Epithelial cell of proximal tubule (primary cell): ENCODE measurements around the gene MGA. TPM values are rescaled to one million over a fixed set of nuclear protein-coding genes. Genes with fewer than 3 reads are reported as not detected.

Experiments used
- DNase-seq: peaks from one replicate; pipeline ENCODE4 v3.0.0-alpha.2; 2011; ENCODE audit warnings: low read depth
- H3K4me3 ChIP-seq: 2 replicates; pipeline ENCODE4 v1.5.1; 2011; ENCODE audit warnings: low read depth, mild to moderate bottlenecking, low read length
- CTCF ChIP-seq: conservative IDR thresholded peaks from 2 replicates; pipeline ENCODE4 v1.5.1; 2012; ENCODE audit warnings: low read depth, mild to moderate bottlenecking, low read length
- total RNA-seq: library from RNA; depleted of rRNA; stranded (reverse); fragments of >200 nt; gene quantifications from 2 replicates; pipeline ENCODE4 v1.2.3, GENCODE V29; 2015

MGA gene
- total RNA-seq, 1 donor from 2014 or later = 20.8 TPM

- no peak for DNase-seq
- no peak overlapping the region for H3K4me3 ChIP-seq
- no peak for TF ChIP-seq CTCF
Measured at GRCh38 chr15:41801850-41802455, 141.7 kb downstream of the MGA start.

- no peak for DNase-seq
- TF ChIP-seq CTCF = no peak
- H3K4me3 ChIP-seq = no peak overlapping the region
Measured at GRCh38 chr15:41804361-41804760, 144.2 kb downstream of the MGA start.

- no peak for DNase-seq
- no peak for TF ChIP-seq CTCF
- H3K4me3 ChIP-seq = no peak overlapping the region
Measured at GRCh38 chr15:41804916-41805666, 144.9 kb downstream of the MGA start.

- no peak overlapping the region for H3K4me3 ChIP-seq
- no peak for TF ChIP-seq CTCF
- DNase-seq = no peak
Measured at GRCh38 chr15:41805711-41806110, 145.5 kb downstream of the MGA start.

- H3K4me3 ChIP-seq = no peak overlapping the region
- DNase-seq = no peak
- TF ChIP-seq CTCF = peak; percentile 54
Measured at GRCh38 chr15:41806291-41807181, 146.3 kb downstream of the MGA start.

GRCh38 chr15:41809121-41809520 lies 148.9 kb downstream of the MGA start:
- DNase-seq = no peak

More at GRCh38 chr15:41809121-41809520, 148.9 kb downstream of the MGA start:
- no peak overlapping the region for H3K4me3 ChIP-seq
- TF ChIP-seq CTCF = no peak
